Measurements from ENCODE around the gene SPATA12. TPM values are rescaled to one million over a fixed set of nuclear protein-coding genes. Genes with fewer than 3 reads are reported as not detected.
A peak's percentile ranks its signal among the peaks of the same experiment; 100 is the strongest.

SPATA12 gene
- total RNA-seq, 1 experiment from 2014 or later = 0.22 TPM

DNA sequence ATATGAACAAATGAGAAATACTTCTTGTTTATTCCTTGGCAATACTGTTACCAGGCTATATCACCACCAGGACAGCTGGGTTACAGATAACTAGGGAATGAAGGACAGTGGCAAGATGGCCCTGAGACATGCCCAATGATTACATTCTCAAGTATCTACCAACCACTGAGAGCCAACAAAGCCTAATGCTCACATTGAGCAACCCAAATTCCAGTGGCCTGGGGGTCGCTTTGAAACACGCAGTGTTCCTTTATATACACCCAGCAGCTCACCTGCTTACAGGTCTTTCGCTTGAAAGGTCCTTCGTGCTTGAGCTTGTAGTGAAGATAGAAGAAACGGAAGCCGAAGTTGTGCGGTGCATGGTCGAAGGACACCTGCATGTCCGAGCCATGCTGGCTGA lies 45.1 kb downstream of the SPATA12 start:
- H2AK5ac ChIP-seq (ENCODE audit: insufficient read length, low read length) = no peak overlapping the region
- Mint-ChIP-seq H3K27me3 (ENCODE audit: low read depth) (no peaks in the 10 kb centered on the region; the same call in 1 of the 2 replicates), H3K4me3 (no peak overlapping the region), H3K9me3 (no peaks in the 10 kb centered on the region), H3K27ac (peak overlapping the region in 2 of 3 experiments; percentile 64 to 91; a peak in 5 of 7 replicates), H3K36me3 (ENCODE audit: insufficient read depth in 1 of 3, low read depth in 3 of 3) (peaks cover 9 to 39% (median 34%) of the 10 kb centered on the region in 3 experiments; a peak in 6 of 7 replicates), H3K4me1 (peaks cover 26 to 33% of the 10 kb centered on the region in 2 experiments)
- no peak overlapping the region for H4K91ac ChIP-seq (ENCODE audit: insufficient read length, low read depth, low read length)
- no peak overlapping the region for H3K9ac ChIP-seq (ENCODE audit: extremely low read depth, insufficient read length, low read length)
- H3K56ac ChIP-seq (ENCODE audit: insufficient read length, low read depth, low read length) = no peak overlapping the region
- no peaks in the 10 kb centered on the region for H3K79me2 ChIP-seq (ENCODE audit: insufficient read depth, low read length)
- no peak overlapping the region for H3K4me2 ChIP-seq (ENCODE audit: insufficient read depth, insufficient read length, low read length)
- no peak overlapping the region for H3K23ac ChIP-seq (ENCODE audit: insufficient read length, low read depth, low read length)
- no peaks in the 10 kb centered on the region for H4K20me1 ChIP-seq (ENCODE audit: control insufficient read depth, insufficient read depth, insufficient read length)
- H3K4me1 ChIP-seq (ENCODE audit: insufficient read depth, low read length) = peaks cover 4% of the 10 kb centered on the region
- H3K23me2 ChIP-seq (ENCODE audit: insufficient read length, low read depth, low read length, poor library complexity, severe bottlenecking) = no peaks in the 10 kb centered on the region
- DNase-seq = no peak
- no peak overlapping the region for H4K8ac ChIP-seq (replicated peaks; ENCODE audit: insufficient read length, low read depth, low read length)
- H3T11ph ChIP-seq (ENCODE audit: low read length) = no peak overlapping the region
- no peak overlapping the region for H3K14ac ChIP-seq (ENCODE audit: insufficient read depth, low read length)
- WGBS (ENCODE audit: extremely low coverage, insufficient read length, low lambda C conversion rate) = no CpG with 5 or more reads among the region's 9 CpGs
- H2BK5ac ChIP-seq (ENCODE audit: insufficient read length, low read length) = no peak overlapping the region
- H3K4ac ChIP-seq (ENCODE audit: low read depth, low read length) = no peak overlapping the region
- H2BK15ac ChIP-seq (ENCODE audit: low read depth, low read length) = no peak overlapping the region
- TF ChIP-seq, protein P1, sequence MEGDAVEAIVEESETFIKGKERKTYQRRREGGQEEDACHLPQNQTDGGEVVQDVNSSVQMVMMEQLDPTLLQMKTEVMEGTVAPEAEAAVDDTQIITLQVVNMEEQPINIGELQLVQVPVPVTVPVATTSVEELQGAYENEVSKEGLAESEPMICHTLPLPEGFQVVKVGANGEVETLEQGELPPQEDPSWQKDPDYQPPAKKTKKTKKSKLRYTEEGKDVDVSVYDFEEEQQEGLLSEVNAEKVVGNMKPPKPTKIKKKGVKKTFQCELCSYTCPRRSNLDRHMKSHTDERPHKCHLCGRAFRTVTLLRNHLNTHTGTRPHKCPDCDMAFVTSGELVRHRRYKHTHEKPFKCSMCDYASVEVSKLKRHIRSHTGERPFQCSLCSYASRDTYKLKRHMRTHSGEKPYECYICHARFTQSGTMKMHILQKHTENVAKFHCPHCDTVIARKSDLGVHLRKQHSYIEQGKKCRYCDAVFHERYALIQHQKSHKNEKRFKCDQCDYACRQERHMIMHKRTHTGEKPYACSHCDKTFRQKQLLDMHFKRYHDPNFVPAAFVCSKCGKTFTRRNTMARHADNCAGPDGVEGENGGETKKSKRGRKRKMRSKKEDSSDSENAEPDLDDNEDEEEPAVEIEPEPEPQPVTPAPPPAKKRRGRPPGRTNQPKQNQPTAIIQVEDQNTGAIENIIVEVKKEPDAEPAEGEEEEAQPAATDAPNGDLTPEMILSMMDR (conservative IDR thresholded peaks at IDR 0.05) = no peak
- no peak overlapping the region for H2BK12ac ChIP-seq (ENCODE audit: insufficient read length, low read depth, low read length)
- H2BK20ac ChIP-seq (ENCODE audit: low read depth, low read length, poor library complexity, severe bottlenecking) = no peak overlapping the region
- no peaks in the 10 kb centered on the region for H3K79me1 ChIP-seq (ENCODE audit: insufficient read depth, low read depth, low read length, poor library complexity, severe bottlenecking)
- no peak overlapping the region for H2BK120ac ChIP-seq (ENCODE audit: low read depth, low read length, poor library complexity, severe bottlenecking)
- no peaks in the 10 kb centered on the region for H3K9me3 ChIP-seq (ENCODE audit: control insufficient read depth, low read depth, low read length)
- H2AFZ ChIP-seq (ENCODE audit: low read length) = no peak overlapping the region
- no peaks in the 10 kb centered on the region for H3K27me3 ChIP-seq (ENCODE audit: insufficient read depth, low read length)
- H3K27ac ChIP-seq (ENCODE audit: insufficient read length, low read depth, low read length) = no peak overlapping the region
- no peak overlapping the region for H3K18ac ChIP-seq (ENCODE audit: insufficient read length, low read depth, low read length)
- no peak overlapping the region for H4K5ac ChIP-seq (ENCODE audit: insufficient read length, low read depth, low read length)
